ENCODE data around the gene HOMER2.

- TF ChIP-seq POLR2AphosphoS5 (IDR thresholded peaks at IDR 0.05; ENCODE audit: low read depth): no peak
- TF ChIP-seq CTCF (IDR thresholded peaks at IDR 0.05; ENCODE audit: insufficient read depth, low read length): no peak
- no peak for TF ChIP-seq GABPA (IDR thresholded peaks at IDR 0.05; ENCODE audit: low read depth)
- TF ChIP-seq SPI1 (IDR thresholded peaks at IDR 0.05; ENCODE audit: borderline replicate concordance, low read depth): no peak
Measured at GRCh38 chr15:82882273-82882928, 70.1 kb downstream of the HOMER2 start.

Measured in HL-60 (cell line).